HG03175 (cell line): ENCODE results near the gene DPF3.

Source experiments
- ATAC-seq: cut with Tn5 transposase; IDR thresholded peaks from one replicate; pipeline ENCODE4 v1.9.1; 2021; ENCODE audit warnings: mild to moderate bottlenecking, moderate library complexity; ENCODE audit not compliant: unreplicated experiment

DPF3 gene

GRCh38 chr14:72688990-72689671 lies 204.8 kb downstream of the DPF3 start:
- no peak for ATAC-seq

- ATAC-seq = no peak
These were observed 207.1 kb downstream of the DPF3 start for GRCh38 chr14:72686832-72687231.

GRCh38 chr14:72686101-72686500 lies 207.8 kb downstream of the DPF3 start:
- no peak for ATAC-seq

GRCh38 chr14:72685456-72685855 lies 208.4 kb downstream of the DPF3 start:
- no peak for ATAC-seq

- ATAC-seq = no peak
These were observed 210.1 kb downstream of the DPF3 start for GRCh38 chr14:72683787-72684186.

- ATAC-seq = no peak
These were observed 211.7 kb downstream of the DPF3 start for GRCh38 chr14:72682188-72682587.

GRCh38 chr14:72680853-72681640 lies 212.9 kb downstream of the DPF3 start:
- no peak for ATAC-seq

GRCh38 chr14:72679536-72680151 lies 214.3 kb downstream of the DPF3 start:
- ATAC-seq = no peak

- no peak for ATAC-seq
These were observed 214.8 kb downstream of the DPF3 start for GRCh38 chr14:72679141-72679535.

- ATAC-seq = no peak
These were observed 215.5 kb downstream of the DPF3 start for GRCh38 chr14:72678356-72678755.

- no peak for ATAC-seq
These were observed 216.2 kb downstream of the DPF3 start for GRCh38 chr14:72677664-72678063.

- ATAC-seq = no peak
These were observed 218.8 kb downstream of the DPF3 start for GRCh38 chr14:72675126-72675525.

GRCh38 chr14:72673179-72673578 lies 220.7 kb downstream of the DPF3 start:
- no peak for ATAC-seq

GRCh38 chr14:72666610-72667009 lies 227.3 kb downstream of the DPF3 start:
- ATAC-seq = no peak

- no peak for ATAC-seq
These were observed 228.6 kb downstream of the DPF3 start for GRCh38 chr14:72665259-72665658.

GRCh38 chr14:72664651-72665050 lies 229.2 kb downstream of the DPF3 start:
- no peak for ATAC-seq

- ATAC-seq = no peak
These were observed 229.8 kb downstream of the DPF3 start for GRCh38 chr14:72663956-72664650.

- ATAC-seq = no peak
These were observed 230.8 kb downstream of the DPF3 start for GRCh38 chr14:72663076-72663487.

GRCh38 chr14:72662214-72662613 lies 231.7 kb downstream of the DPF3 start:
- no peak for ATAC-seq

- no peak for ATAC-seq
These were observed 236.5 kb downstream of the DPF3 start for GRCh38 chr14:72657214-72657921.

GRCh38 chr14:72653026-72653425 lies 240.9 kb downstream of the DPF3 start:
- ATAC-seq = no peak
